ENCODE measurements around the gene FIBCD1.

FIBCD1 gene

GRCh38 chr9:130948266-130948665 lies 9.2 kb upstream of the FIBCD1 start:
- Histone ChIP-seq H2AFZ (ENCODE audit: low read depth) (no peak overlapping the region), H3K27ac (no peak overlapping the region), H4K20me1 (ENCODE audit: insufficient read depth) (no peaks in the 10 kb centered on the region), H3K27me3 (ENCODE audit: insufficient read depth, low read depth) (peaks cover 93% of the 10 kb centered on the region), H3K4me3 (IDR thresholded peaks at IDR 0.05; ENCODE audit: insufficient read depth, low read depth, low read length) (no peak overlapping the region), H3K79me2 (ENCODE audit: insufficient read depth, low read depth) (no peaks in the 10 kb centered on the region), H3K4me1 (ENCODE audit: low read depth, poor library complexity, severe bottlenecking) (no peaks in the 10 kb centered on the region), H3K4me2 (no peak overlapping the region), H3K36me3 (ENCODE audit: insufficient read depth) (no peaks in the 10 kb centered on the region), H3K9ac (no peak overlapping the region)
- TF ChIP-seq CTCF (conservative IDR thresholded peaks at IDR 0.05; ENCODE audit: low read depth, low read length), result no peak

GRCh38 chr9:130947618-130948140 lies 8.6 kb upstream of the FIBCD1 start:
- Histone ChIP-seq H4K20me1 (ENCODE audit: insufficient read depth) (no peaks in the 10 kb centered on the region), H3K27me3 (ENCODE audit: insufficient read depth, low read depth) (peaks cover 93% of the 10 kb centered on the region), H3K9ac (no peak overlapping the region), H3K36me3 (ENCODE audit: insufficient read depth) (no peaks in the 10 kb centered on the region), H3K4me3 (IDR thresholded peaks at IDR 0.05; ENCODE audit: insufficient read depth, low read depth, low read length) (no peak overlapping the region), H2AFZ (ENCODE audit: low read depth) (no peak overlapping the region), H3K4me1 (ENCODE audit: low read depth, poor library complexity, severe bottlenecking) (no peaks in the 10 kb centered on the region), H3K79me2 (ENCODE audit: insufficient read depth, low read depth) (no peaks in the 10 kb centered on the region), H3K27ac (no peak overlapping the region), H3K4me2 (no peak overlapping the region)
- TF ChIP-seq CTCF (conservative IDR thresholded peaks at IDR 0.05; ENCODE audit: low read depth, low read length), result no peak

GRCh38 chr9:130946766-130947617 lies 7.9 kb upstream of the FIBCD1 start:
- H3K9ac ChIP-seq, result no peak overlapping the region
- H2AFZ ChIP-seq (ENCODE audit: low read depth), result no peak overlapping the region
- no peaks in the 10 kb centered on the region for H3K79me2 ChIP-seq (ENCODE audit: insufficient read depth, low read depth)
- TF ChIP-seq CTCF (conservative IDR thresholded peaks at IDR 0.05; ENCODE audit: low read depth, low read length), result no peak
- H3K36me3 ChIP-seq (ENCODE audit: insufficient read depth), result no peaks in the 10 kb centered on the region
- H3K27ac ChIP-seq, result no peak overlapping the region
- H4K20me1 ChIP-seq (ENCODE audit: insufficient read depth), result no peaks in the 10 kb centered on the region
- no peak overlapping the region for H3K4me2 ChIP-seq
- H3K4me1 ChIP-seq (ENCODE audit: low read depth, poor library complexity, severe bottlenecking), result no peaks in the 10 kb centered on the region
- peaks cover 93% of the 10 kb centered on the region for H3K27me3 ChIP-seq (ENCODE audit: insufficient read depth, low read depth)
- no peak overlapping the region for H3K4me3 ChIP-seq (IDR thresholded peaks at IDR 0.05; ENCODE audit: insufficient read depth, low read depth, low read length)

GRCh38 chr9:130945173-130945572 lies 6.1 kb upstream of the FIBCD1 start:
- Histone ChIP-seq H3K79me2 (ENCODE audit: insufficient read depth, low read depth) (no peaks in the 10 kb centered on the region), H3K27me3 (ENCODE audit: insufficient read depth, low read depth) (peaks cover 91% of the 10 kb centered on the region), H4K20me1 (ENCODE audit: insufficient read depth) (no peaks in the 10 kb centered on the region), H3K27ac (no peak overlapping the region), H3K36me3 (ENCODE audit: insufficient read depth) (no peaks in the 10 kb centered on the region), H3K9ac (no peak overlapping the region), H3K4me2 (no peak overlapping the region), H3K4me1 (ENCODE audit: low read depth, poor library complexity, severe bottlenecking) (no peaks in the 10 kb centered on the region), H2AFZ (ENCODE audit: low read depth) (no peak overlapping the region), H3K4me3 (IDR thresholded peaks at IDR 0.05; ENCODE audit: insufficient read depth, low read depth, low read length) (no peak overlapping the region)
- TF ChIP-seq CTCF (conservative IDR thresholded peaks at IDR 0.05; ENCODE audit: low read depth, low read length), result no peak
